Hematopoietic multipotent progenitor cell treated with erythropoietin and hydrocortisone succinate and interleukin-3 and kit ligand, for 6 days (in vitro differentiated cells): Measurements from ENCODE around the gene HACL1.
A peak's percentile ranks its signal among the peaks of the same experiment; 100 is the strongest.

Experiments
- DNase-seq: peaks from one replicate; pipeline ENCODE4 v3.0.0-alpha.2; 2015

HACL1 gene

DNA sequence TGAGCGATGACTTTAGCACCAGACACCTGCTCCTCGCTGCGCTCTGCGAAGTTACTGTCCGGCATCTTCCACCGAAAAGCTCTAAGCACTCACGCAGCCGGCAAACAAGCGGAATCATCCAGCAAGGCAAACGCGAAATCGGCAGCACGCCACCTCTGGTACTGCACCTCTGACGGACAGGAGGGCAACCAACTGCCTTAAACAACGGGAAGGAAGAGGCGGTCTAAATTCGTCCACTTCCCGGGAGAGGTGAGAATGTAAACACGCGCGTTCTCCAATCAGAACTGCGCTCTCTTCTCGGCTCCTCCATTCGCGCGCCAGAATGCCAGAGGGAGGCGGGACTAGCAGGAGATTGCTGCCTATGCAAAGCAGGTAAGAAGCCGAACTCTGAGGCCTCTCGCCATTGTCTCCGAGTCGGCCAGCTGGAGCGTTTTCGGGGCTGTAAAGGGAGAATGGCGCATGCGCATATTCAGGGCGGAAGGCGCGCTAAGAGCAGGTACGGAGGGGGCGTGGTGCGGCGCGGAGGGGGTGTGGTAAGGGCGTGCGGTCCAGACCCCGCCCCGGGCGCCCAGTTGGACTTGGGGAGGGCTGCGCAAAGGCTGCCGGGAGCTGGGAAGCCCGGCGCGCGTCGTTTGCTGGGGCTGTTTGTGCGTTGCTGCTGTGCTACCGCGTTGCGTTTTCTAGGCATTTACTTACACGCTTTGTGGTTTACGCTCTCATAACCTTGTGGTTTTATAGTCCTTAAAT is at the start of gene HACL1, which contains the start of gene BTD:
Gene HACL1 (minus strand): TSS at position 171 of the 747 bp plus-strand sequence. CDS start 106 bp downstream, at position 65.
Gene BTD (plus strand): TSS at position 347 of the 747 bp plus-strand sequence. CDS start 33,695 bp downstream, outside the sequence.
- peak; percentile 100 for DNase-seq

DNA sequence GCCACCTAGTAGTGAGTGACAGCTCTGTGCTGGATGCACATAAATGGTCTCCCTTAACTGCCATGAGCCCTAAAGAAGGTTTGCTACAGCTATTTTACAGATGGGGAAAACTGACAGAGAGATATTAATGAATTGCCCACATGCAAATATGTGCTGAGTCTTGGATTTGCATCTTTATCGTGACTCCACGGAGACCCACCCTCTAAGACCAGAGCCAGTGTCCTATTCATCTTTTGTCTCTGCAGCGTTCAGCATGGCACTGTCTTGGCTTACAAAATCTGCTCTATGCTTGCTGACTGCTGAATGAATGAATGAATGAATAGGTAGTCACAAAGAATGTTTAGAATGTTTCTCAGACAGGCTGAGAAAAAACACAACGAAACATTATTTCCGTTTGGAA is 48.5 kb upstream of the HACL1 start:
- DNase-seq = no peak

DNA sequence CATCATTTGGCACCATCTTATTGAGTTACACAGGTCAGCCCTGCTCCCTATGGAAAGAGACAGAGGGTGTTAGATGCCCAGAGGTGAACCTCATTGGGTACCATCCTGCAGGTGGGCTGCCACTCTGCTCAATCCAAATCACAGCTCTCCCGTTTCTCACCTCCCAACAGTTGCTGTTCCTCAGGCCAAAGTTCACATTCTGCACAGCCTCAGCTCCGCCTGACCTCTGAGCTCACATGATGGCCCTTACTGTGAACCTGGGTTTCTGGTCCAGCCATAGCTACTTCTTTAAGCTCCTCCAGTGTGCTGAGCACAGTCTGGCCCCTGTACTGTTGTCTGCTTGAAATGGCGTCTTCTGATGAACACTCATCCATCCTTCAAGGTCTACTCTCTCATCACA is 48.0 kb upstream of the HACL1 start:
- no peak for DNase-seq

DNA sequence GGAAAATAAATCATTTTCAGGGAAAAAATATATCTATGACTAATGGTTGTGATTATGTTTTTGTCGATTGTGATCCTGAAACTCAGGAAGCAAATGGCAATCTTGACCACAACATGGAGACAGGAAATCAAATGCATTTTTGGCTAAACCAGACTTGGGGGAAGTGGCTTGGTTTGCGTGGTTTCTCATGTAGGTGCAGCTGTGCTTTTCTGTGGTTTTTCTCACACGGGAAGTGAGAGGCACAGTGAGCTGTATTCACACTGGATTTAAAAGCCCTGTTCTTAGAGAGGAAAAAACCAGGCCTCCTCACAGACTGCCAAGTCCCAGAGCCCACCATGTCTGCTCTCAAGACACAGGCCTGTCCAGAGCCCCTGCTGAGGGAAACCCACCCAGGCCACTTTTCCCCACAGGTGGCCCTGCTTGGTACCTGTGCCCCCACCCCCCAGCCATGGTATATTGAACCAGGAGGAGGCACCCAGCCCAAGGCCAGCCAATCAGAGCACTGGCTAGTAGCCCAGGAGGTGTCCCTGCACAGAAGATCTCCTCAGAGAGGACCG is 46.3 kb upstream of the HACL1 start:
- peak; percentile 58 for DNase-seq

DNA sequence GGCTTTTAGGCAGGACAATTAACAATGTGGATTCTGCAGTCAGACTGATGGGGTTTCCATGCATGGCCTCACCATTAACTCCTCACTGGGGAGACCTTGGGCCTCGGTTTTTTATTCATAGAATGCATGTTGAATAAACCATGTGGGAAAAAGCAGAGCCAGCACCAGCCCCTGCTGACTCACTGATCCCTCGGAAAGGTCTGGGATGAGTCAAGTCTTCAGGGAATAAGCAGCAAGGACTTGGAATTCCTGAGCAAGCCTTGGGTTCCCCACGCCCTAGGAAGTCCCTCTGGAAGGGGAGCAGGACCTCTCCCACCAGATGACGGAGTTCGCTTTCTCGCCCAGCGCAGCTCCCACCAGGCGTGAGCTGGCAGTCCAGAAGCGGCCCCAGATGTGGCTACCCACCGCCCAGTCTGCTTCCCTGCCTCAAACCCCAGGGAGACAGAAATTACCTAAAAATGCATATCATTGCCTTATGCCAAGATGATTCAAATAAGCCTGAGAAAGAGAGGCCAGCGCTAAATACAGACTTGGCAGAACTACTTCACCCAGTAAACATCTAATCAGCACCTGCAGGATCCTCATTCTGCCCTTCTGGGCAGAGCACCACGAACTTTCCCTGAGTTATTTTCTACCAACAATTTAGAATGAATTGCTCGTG is 45.6 kb upstream of the HACL1 start:
- DNase-seq = no peak

DNA sequence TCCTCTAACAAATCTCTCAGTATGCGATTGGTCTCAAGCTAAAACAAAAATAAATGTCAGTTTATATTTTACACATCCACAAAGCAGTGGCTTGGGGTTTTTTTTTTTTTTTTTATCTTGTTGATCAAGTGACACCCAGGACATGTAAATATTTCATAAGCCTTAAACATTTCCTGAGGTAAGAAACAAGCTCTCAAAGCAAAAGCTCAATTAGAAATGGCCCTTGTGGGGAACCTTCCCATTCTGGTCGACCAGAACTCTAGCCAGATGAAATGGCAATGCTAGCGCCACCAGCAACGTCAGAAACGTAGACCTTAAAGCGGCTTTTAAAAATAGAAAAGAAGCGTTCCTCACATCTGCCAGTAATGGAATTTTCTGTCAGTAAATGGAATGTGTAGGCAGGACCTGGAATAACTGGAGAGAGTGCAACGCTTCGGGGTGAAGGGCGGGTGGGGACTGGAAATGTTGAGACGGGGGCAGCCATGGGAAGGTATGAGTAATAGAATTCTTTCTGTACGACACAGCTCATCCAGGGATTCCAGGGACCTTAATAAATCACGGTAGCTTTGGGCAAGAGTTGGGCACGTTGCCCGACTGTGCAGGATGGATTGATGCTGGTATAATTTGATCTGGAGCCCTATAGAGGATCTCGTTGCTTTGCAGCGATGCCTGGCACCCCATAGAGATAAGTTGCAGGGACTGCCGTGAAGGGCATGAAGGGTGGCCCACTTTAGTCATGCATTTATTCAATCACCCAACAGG is 44.6 kb upstream of the HACL1 start:
- DNase-seq = no peak

DNA sequence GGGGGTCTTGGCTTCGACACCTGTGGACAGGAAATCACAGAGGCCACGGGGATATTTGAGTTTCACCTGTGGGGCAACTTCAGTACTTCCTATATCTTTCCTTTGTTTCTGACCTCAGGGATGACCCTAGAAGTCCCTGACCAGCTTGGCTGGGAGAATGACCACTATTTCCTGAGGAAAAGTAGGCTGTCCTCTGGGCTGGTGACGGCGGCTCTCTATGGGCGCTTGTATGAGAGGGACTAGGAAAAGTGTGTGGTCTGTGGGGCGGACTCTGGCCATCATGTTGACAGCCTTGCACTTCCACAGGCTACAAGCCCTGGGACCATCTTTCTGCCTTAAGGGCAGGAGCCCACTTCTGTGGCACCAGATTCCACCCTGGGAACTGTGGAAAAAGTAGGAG is 43.9 kb upstream of the HACL1 start:
- no peak for DNase-seq

DNA sequence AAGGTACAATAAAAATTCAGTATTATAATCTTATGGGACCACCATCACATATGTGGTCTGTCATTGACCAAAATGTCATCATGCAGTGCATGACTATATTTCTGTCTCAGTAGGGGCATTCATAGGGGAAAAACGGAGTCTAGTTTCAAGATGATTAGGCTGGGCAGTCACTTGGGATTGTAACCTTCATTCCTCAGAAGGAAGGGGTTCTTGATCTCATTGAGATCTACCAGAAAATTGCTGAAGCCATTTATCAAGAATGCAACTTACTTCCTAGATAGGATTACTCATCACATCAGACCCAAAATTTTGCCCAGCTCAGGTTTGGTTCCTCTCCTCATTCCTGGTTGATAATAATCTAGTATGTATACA is 37.5 kb upstream of the HACL1 start:
- no peak for DNase-seq

DNA sequence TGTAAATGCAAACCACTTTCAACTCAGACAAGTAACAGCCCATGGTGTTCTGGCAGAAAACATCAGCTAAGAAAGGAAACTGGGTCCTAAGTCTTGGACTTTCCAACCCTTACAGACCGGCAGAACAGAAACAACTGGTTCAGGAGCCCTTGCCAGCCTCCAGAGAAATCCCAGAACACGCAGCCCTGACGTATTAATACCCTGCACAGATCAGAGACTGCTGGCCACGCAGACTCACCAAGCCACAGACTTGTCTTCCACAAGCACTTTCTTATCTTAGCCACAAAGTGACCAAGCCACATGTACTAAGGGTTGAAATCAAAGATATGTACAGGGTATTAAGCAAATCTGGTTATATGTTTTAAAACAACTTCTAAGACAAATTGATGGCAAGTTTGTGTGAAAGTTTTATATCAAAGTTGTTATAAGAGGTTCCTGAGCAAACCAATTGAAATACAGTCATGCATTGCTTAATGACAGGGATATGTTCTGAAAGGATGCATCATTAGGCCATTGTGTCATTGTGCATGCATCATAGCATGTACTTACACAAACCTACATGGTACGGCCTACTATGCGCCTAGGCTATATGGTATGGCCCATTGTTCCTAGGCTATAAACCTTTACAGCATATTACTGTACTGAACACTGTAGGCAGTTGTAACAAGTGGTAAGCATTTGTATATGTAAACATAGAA is 37.0 kb upstream of the HACL1 start:
- DNase-seq = peak; percentile 21

DNA sequence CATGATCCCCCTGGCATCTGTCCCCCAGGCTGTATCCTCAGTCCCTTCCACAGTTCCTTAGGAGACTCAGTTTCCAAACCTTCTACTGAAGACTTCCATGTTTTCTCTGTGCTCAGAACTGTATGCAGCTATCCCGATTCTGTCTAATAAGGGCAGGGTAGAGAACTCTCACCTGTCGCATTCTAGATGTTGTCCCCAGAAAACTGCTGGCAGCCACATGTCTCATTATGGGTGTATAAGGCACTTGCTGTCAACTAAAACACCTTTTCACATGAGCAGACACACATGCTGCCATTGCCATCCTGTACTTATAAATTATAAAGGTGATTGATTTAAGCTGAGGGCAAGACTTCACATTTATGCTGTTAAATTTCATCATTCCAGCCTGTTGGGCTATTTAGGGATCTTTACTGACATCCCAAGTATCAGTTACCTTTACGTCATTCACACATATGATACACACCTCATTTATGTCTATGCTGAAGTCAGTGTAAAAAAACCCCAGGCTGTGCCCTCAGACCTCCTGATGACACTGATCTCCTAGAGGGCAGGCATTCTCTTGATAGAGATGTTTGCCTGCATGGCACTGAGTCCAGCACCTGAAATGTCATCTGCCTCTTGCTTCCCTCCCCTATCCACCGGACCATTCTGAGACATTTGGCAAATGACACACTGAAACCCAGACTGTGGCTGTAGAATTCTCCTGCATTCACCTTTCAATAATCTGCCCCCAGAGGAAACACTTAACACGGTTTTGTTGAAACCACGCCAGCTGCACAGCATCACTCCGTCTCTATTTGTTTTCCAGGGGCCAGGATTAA is 36.0 kb upstream of the HACL1 start:
- DNase-seq = no peak

DNA sequence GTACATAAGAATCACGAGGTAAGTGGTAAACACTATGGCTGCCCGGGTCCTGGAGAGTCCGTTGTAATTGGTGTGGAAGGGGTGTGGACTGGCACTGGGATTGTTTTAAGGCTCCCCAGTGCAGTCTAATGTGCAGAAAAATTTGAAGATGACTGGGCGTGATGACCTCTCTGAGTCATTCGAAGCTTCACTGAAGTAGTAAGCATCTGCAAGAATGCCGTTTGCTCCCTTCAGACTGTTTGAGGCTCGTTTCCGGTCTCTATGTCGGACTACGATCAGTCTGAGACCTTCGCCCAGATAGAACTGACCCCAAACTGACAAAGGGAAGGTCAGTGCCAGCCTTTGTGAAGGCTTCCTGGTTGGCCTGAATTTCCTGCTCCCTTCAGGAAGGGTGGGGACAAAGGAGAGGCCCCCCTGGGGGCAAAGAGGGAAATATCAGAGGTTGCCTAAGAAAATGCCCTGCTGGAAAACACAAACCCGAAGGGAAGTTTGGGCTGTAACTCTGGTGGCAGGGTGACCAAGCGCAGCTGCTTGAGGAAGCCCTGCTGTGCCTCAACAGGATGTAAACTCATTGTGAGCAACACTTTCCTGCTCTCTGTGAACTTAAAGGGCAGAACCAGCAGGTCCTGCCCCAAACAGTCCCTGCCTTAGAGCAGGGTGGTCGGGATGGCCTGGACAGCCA is 34.8 kb upstream of the HACL1 start:
- no peak for DNase-seq

DNA sequence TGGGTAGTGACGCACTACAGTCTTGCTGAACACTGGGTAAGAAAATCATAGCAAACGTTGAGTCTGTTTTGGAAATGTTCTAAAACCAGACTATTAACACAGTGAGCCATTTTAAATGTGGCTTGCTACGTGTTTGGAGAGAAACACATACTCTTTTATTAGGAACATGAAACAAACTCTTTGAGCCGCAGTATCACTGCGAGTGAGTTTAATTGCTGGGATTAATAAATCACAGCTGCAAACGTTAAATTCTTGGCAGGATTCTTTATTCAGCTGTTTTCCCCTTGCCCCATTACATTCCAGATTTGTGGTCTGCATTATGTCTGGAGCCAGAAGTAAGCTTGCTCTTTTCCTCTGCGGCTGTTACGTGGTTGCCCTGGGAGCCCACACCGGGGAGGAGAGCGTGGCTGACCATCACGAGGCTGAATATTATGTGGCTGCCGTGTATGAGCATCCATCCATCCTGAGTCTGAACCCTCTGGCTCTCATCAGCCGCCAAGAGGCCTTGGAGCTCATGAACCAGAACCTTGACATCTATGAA is 33.8 kb upstream of the HACL1 start:
- DNase-seq = no peak

DNA sequence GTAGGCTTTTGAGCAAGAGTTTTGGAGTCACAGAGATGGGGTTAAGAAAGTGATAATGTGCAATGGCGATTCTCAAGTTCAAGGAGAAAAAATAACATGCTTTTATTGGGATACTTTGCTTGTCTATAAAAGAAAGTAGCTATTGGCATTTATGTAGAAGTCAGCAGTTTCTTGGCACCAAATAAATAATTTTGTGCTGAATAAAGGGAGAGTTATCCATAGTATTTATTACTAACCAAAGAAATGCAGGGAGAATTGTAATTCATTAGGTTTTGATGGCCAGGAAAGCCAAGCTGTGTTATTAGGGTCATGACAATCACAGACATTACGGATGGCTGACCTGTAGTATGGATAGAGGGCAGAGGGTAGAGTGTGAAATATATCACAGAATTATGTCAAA is 33.3 kb upstream of the HACL1 start:
- no peak for DNase-seq

DNA sequence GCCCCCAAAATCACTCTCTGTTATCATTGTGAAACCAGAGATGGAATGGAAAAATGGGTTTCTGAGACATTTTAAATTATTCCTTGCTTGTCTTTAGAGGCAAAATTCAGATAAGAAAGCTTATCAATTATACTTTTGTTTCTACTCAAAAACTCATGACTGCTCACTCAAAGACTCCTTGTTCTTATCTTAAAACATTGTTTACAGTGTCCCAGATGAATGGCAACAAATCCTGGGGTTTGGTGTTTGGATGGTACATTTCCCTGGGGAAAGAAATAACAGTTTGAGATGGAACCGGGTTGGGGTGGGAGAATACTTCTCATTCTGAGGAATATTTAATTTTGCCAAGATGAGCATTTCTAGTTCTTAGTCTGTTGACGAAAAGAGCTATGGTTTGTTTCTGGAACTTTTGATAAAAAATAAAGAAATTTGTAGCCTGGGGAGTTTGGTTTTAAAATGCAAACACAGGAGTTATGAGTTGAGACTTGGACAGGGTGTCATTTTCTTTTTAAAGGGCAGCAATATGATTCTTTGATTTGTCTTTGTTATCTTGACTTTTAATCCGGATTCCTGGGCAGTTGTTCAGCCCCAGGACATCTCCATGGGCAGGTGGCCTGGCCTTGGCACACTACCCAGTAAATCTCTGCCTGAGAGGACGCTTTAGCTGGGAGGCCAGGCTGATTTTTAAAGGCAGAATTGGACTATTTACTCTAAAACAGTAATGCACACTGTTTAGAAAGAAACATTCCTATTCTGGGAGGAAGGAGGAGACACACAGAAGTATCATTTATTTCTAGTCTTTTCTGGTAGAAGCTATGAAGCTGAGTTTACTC is 32.6 kb upstream of the HACL1 start:
- no peak for DNase-seq

DNA sequence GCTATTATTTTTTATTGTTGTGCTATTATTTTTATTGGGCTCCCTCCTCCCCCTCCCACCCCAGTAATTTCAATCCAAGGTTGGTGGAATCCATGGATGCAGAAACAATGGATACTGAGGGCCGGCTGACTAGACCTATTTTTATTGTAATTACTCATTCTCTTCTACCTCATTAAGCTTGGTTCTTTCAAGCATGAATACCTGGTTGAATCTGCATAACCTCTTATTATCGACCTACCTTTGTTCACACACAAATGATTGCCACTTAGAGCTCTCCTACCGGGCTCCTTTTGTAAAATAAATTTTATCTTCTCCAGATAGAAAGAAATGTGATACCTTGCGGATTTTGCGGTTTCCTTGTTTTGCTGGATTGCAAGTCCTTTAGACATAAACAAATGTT is 31.8 kb upstream of the HACL1 start:
- no peak for DNase-seq

DNA sequence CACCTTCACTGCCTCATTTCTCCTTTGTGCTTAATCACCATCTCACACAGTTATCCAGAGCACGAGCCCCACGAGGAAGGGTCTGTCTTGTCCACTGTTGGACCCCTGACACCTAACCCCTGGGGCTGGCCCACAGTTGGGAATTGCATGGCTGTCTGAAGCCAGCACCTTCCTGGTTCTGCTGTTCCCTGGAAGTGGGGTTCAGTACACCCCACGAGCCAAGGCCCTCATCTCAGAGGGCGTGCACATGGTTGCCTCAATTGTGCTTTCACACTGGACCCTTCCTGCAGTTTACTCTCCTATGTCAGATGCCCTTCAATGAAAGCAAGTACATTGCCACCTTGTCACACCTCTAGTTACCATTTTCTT is 30.8 kb upstream of the HACL1 start:
- DNase-seq = no peak

DNA sequence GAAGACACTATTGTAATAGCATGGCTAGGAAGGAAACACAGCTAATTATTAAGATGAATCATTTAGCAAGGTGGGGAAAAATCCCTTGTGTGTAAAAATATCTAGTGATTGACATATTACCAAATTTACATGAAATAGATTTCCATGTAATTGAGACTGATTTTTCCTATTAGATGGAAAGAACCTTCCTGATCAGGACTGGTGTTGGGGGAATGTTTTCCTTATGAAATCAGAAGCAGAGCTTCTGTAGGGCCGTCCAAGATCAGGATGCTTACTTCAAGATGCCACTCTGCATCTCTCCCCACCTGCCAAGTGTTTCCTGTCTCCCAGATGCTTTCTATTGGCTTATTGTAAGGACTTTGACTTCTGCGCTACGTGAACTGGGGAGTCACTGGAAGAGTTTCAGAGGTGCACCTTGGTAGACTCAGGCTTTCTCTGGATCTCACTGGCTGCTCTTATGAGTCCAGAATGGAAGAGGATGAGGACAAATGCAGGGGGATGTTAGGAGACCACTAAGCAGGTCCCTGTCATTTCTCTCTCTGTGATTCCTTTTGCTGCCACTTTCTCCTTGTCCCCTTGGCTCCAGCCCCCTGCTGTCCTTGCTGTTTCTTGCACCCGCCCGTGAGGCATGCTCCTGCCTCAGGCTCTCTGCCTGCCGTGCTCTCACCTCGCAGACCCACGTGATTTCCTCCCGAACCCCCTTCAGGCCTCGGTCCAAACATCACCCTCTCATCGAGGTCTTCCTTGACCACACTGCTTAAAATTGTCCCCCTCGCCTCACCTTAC is 30.2 kb upstream of the HACL1 start:
- no peak for DNase-seq

DNA sequence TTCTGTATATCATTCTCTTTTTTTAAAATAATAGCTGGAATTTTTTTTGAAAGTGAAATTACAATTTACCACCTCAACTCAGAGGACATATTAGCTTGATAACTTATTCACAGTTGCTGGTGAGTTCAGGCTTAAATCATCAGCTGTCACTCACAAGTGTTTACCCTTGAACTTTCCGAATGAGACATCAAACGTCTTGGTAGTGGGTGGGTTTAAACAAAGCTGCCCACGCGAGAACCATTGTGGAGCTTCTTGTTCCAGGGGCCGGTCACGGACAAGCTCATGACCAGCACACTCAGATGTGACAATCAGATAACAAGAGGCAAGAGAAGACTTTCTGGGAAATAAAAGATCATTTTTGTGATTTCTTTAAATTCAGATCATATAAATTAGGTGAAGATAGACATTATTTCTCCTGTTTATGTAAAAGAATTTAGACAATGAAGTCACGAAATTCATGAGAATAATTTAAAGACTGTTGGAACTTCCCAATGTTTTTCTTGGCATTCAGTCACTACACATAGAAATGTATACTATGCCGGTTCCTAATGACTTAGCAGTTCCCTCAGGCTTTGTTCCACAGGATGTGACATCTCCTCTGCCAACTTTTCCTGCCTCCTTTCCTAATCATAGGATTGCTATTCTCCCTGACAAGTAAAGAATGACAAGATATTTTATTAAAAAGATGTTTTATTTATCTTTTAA is 29.4 kb upstream of the HACL1 start:
- DNase-seq = peak; percentile 29
